Measurements from ENCODE around the gene BPIFB1.

BPIFB1 gene

DNA sequence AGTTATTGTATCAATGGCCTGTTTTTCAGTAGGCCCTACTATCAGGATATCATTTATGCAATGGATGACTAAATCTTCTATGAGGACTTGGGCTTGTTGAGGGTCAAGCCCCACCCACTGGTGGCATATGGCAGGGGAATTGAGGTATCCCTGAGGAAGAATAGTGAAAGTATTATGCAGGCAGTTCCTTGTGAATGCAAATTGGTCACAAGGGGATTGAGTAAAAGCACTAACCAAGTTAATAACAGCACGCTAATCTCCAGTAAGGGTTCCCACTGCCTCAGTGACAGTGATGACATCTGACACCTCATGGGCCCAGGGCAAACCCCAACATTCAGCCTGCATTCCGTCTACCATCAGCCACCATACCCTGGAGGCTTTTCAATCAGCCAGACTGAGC, 32.3 kb upstream of the BPIFB1 start:
- no peaks in the 10 kb centered on the region for H3K36me3 ChIP-seq (ENCODE audit: control insufficient read depth, insufficient read depth, low read length)
- no peak overlapping the region for H3K9ac ChIP-seq (ENCODE audit: low read length)
- H3K27me3 ChIP-seq (ENCODE audit: control insufficient read depth, insufficient read depth, low read length): no peaks in the 10 kb centered on the region
- no peak overlapping the region for H3K4me3 ChIP-seq (ENCODE audit: low read length)
- no peaks in the 10 kb centered on the region for H3K9me3 ChIP-seq (ENCODE audit: control insufficient read depth, low read length)
- no peaks in the 10 kb centered on the region for H3K4me1 ChIP-seq (ENCODE audit: control insufficient read depth, insufficient read depth, low read length)

DNA sequence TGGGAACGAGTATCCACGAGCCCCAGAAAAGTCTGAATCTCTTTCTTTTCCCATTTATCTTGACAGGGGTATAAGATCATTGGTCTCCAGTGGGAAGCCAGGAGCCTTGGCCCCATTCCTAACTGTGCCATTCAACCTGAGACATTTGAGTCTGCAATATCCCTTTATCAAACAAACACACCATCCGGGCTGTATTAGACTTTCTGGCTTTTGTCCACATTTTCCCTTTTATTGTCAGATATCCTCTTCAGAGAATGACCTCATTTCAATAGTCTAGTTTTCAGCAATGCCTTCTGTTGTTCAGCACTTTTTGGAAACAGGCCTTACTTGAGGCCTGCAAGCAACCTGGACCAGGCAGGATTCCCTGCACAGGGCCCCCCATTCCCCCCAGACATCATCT, 31.5 kb upstream of the BPIFB1 start:
- Histone ChIP-seq H3K9ac (ENCODE audit: low read length) (no peak overlapping the region), H3K9me3 (ENCODE audit: control insufficient read depth, low read length) (no peaks in the 10 kb centered on the region), H3K4me1 (ENCODE audit: control insufficient read depth, insufficient read depth, low read length) (no peaks in the 10 kb centered on the region), H3K4me3 (ENCODE audit: low read length) (no peak overlapping the region), H3K36me3 (ENCODE audit: control insufficient read depth, insufficient read depth, low read length) (no peaks in the 10 kb centered on the region), H3K27me3 (ENCODE audit: control insufficient read depth, insufficient read depth, low read length) (no peaks in the 10 kb centered on the region)

DNA sequence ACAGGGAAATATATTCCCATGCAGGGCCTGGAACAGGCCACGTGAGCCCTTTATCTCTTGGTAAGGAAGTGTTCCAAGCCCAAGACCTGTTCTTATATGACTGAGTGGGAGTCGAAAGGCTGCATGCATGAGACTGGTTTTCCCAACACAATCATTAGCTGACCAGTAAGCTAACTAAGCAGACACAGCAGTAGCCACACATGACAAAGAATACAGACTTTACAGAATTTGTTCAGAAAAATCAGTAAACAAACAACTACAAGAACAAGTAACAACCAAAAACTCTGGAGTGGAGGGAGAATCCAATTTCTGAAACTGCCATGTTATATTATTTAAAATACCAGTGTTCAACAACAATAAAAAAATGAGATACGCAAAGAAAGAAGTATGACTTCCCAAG, 30.6 kb upstream of the BPIFB1 start:
- Histone ChIP-seq H3K36me3 (ENCODE audit: control insufficient read depth, insufficient read depth, low read length) (no peaks in the 10 kb centered on the region), H3K4me3 (ENCODE audit: low read length) (no peak overlapping the region), H3K4me1 (ENCODE audit: control insufficient read depth, insufficient read depth, low read length) (no peaks in the 10 kb centered on the region), H3K9ac (ENCODE audit: low read length) (no peak overlapping the region), H3K27me3 (ENCODE audit: control insufficient read depth, insufficient read depth, low read length) (no peaks in the 10 kb centered on the region), H3K9me3 (ENCODE audit: control insufficient read depth, low read length) (no peaks in the 10 kb centered on the region)

DNA sequence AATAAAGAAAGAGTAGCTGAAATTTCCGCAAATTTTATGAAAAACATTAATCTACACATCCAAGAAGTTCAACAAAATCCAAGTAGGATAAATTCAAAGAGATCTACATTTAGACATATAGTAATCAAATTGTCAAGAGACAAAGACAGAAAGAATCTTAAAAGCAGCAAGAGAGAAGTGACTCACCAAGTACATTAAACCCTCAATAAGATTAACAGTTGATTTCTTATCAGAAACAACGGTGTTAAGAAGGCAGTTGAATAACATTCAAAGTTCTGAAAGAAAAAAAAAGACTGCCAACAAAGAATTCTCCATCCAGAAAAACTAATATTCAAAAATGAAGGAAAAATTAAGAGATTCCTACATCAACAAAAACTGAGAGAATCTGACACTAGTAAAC, 28.0 kb upstream of the BPIFB1 start:
- no peaks in the 10 kb centered on the region for H3K27me3 ChIP-seq (ENCODE audit: control insufficient read depth, insufficient read depth, low read length)

DNA sequence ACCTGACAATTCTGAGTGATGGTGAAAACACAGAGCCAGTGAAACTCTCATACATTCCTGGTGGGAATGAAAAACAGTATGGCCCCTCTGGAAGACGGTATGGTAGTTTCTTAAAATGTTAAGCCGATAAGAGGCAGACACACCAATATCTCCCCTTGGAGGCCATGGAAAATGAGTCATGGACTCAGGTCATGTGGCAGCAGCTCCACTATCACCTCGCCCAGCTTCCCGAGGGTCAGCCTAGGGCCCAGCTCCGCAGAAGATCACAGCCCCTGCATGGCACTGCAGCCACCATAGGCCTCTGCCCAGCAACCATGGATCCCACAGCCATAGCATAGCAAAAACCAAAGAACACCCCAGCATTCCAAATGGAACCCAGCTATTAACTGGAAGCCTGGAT, 25.8 kb upstream of the BPIFB1 start:
- Histone ChIP-seq H3K36me3 (ENCODE audit: control insufficient read depth, insufficient read depth, low read length) (no peaks in the 10 kb centered on the region), H3K9ac (ENCODE audit: low read length) (no peak overlapping the region), H3K27me3 (ENCODE audit: control insufficient read depth, insufficient read depth, low read length) (no peaks in the 10 kb centered on the region), H3K9me3 (ENCODE audit: control insufficient read depth, low read length) (no peaks in the 10 kb centered on the region), H3K4me1 (ENCODE audit: control insufficient read depth, insufficient read depth, low read length) (no peaks in the 10 kb centered on the region), H3K4me3 (ENCODE audit: low read length) (no peak overlapping the region)

More for the DNA sequence above, 28.0 kb upstream of the BPIFB1 start:
- Histone ChIP-seq H3K4me3 (ENCODE audit: low read length) (no peak overlapping the region), H3K9ac (ENCODE audit: low read length) (no peak overlapping the region), H3K36me3 (ENCODE audit: control insufficient read depth, insufficient read depth, low read length) (no peaks in the 10 kb centered on the region), H3K9me3 (ENCODE audit: control insufficient read depth, low read length) (no peaks in the 10 kb centered on the region), H3K4me1 (ENCODE audit: control insufficient read depth, insufficient read depth, low read length) (no peaks in the 10 kb centered on the region)

DNA sequence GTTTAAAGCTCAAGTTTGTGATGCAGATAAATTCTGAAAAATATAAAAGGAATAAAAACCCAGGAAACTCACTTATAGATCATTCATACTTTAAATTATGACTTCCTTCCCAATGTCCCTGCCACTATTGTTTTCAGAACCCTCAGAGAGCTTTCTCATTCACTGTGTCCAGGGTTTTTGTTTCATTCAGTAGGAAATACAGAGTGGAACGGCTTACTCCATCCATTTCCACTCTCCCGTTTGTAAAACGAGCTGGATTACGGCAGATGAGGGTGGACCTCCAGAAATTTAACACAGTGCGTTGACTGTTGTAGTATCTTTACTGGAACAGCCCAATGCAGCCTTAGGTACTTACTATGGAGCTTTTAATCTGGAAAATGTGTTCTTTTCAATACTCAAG, 23.6 kb upstream of the BPIFB1 start:
- no peak overlapping the region for H3K9ac ChIP-seq (ENCODE audit: low read length)
- H3K4me3 ChIP-seq (ENCODE audit: low read length): no peak overlapping the region
- no peaks in the 10 kb centered on the region for H3K4me1 ChIP-seq (ENCODE audit: control insufficient read depth, insufficient read depth, low read length)
- H3K27me3 ChIP-seq (ENCODE audit: control insufficient read depth, insufficient read depth, low read length): no peaks in the 10 kb centered on the region
- no peaks in the 10 kb centered on the region for H3K36me3 ChIP-seq (ENCODE audit: control insufficient read depth, insufficient read depth, low read length)
- no peaks in the 10 kb centered on the region for H3K9me3 ChIP-seq (ENCODE audit: control insufficient read depth, low read length)

DNA sequence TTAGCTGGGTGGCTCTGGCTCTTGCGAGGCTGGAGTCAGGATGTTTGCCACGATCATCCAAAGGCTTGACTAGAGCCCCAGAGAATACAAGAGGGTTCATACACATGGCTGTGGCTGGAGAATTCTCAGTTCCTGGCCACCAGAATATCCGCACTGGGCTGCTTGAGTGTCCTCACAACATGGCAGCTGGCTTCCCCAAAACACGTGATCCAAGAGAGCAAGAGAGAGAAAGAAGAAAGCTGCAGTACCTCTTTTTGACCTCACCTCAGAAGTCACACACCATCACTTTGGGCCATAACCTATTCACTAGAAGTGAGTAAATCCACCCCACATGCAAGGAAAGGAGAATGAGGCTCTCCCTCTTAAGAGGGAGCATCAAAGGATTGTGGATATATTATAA, 21.5 kb upstream of the BPIFB1 start:
- H3K4me1 ChIP-seq (ENCODE audit: control insufficient read depth, insufficient read depth, low read length): no peaks in the 10 kb centered on the region
- no peak overlapping the region for H3K9ac ChIP-seq (ENCODE audit: low read length)
- H3K4me3 ChIP-seq (ENCODE audit: low read length): no peak overlapping the region
- no peaks in the 10 kb centered on the region for H3K36me3 ChIP-seq (ENCODE audit: control insufficient read depth, insufficient read depth, low read length)
- H3K9me3 ChIP-seq (ENCODE audit: control insufficient read depth, low read length): no peaks in the 10 kb centered on the region
- no peaks in the 10 kb centered on the region for H3K27me3 ChIP-seq (ENCODE audit: control insufficient read depth, insufficient read depth, low read length)

DNA sequence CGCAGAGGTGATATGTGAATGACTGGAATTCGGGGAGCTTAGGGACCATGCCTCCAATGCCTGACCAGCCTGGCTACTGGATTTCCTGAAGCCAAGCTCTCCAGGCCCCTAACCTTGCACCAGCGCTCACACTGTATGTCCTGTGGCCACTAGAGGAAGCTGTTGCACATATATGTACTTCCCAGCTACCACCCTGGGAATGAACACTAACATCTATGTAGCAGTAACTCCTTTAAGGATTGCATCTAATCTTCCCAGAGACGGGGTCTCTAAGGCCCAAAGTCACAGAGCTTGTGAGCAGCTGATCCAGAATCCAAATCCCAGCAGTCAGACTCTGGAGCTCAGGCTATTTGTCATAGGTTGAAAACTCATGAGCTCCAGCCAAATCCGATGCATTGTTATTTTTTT, 20.4 kb upstream of the BPIFB1 start:
- H3K9ac ChIP-seq (ENCODE audit: low read length): no peak overlapping the region
- H3K4me1 ChIP-seq (ENCODE audit: control insufficient read depth, insufficient read depth, low read length): no peaks in the 10 kb centered on the region
- H3K4me3 ChIP-seq (ENCODE audit: low read length): no peak overlapping the region
- H3K36me3 ChIP-seq (ENCODE audit: control insufficient read depth, insufficient read depth, low read length): no peaks in the 10 kb centered on the region
- H3K27me3 ChIP-seq (ENCODE audit: control insufficient read depth, insufficient read depth, low read length): no peaks in the 10 kb centered on the region
- H3K9me3 ChIP-seq (ENCODE audit: control insufficient read depth, low read length): no peaks in the 10 kb centered on the region

DNA sequence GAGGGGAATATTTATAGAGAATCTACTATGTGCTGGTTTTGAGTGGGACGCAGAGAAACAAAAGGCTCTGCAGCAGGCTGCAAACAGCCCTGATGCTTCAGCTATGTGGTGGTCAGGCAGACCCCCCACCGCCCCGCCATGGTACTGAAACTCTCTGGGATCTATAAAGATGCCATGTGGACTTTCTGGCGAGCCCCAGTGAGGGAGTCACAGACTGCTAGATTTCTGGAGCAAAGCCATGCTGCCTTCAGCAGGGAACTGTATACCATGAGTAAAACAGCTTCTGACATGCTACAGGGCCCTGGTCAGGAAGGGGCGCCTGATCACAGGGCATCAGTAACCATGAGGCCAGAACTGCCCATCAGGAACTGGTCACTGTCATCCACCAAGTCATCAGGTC, 19.2 kb upstream of the BPIFB1 start:
- H3K9ac ChIP-seq (ENCODE audit: low read length): no peak overlapping the region
- H3K27me3 ChIP-seq (ENCODE audit: control insufficient read depth, insufficient read depth, low read length): no peaks in the 10 kb centered on the region

DNA sequence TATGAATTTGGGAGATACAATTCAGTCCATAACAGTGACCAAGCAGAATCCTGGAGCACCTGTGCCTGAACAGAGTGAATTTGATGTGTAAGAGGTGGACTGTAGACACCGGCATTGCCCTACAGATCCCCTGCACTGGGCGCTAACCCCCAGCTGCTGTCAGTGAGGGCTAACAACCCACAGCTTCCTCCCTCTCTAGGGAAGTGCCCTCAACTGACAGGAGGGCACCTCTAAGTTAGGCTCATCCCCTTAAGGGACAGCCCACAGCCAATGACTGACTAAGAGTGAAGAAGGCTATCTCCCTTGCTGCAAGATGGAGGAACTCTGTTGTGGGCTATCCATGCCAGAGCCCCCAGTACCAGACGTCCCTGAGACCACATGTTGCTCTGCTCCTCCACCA, 15.3 kb upstream of the BPIFB1 start:
- Histone ChIP-seq H3K4me3 (ENCODE audit: low read length) (no peak overlapping the region), H3K36me3 (ENCODE audit: control insufficient read depth, insufficient read depth, low read length) (no peaks in the 10 kb centered on the region), H3K9ac (ENCODE audit: low read length) (no peak overlapping the region), H3K9me3 (ENCODE audit: control insufficient read depth, low read length) (no peaks in the 10 kb centered on the region), H3K4me1 (ENCODE audit: control insufficient read depth, insufficient read depth, low read length) (peaks cover 17% of the 10 kb centered on the region), H3K27me3 (ENCODE audit: control insufficient read depth, insufficient read depth, low read length) (no peaks in the 10 kb centered on the region)

More for the DNA sequence above, 19.2 kb upstream of the BPIFB1 start:
- no peaks in the 10 kb centered on the region for H3K9me3 ChIP-seq (ENCODE audit: control insufficient read depth, low read length)
- H3K4me1 ChIP-seq (ENCODE audit: control insufficient read depth, insufficient read depth, low read length): peaks cover under 1% of the 10 kb centered on the region
- no peak overlapping the region for H3K4me3 ChIP-seq (ENCODE audit: low read length)
- H3K36me3 ChIP-seq (ENCODE audit: control insufficient read depth, insufficient read depth, low read length): no peaks in the 10 kb centered on the region

DNA sequence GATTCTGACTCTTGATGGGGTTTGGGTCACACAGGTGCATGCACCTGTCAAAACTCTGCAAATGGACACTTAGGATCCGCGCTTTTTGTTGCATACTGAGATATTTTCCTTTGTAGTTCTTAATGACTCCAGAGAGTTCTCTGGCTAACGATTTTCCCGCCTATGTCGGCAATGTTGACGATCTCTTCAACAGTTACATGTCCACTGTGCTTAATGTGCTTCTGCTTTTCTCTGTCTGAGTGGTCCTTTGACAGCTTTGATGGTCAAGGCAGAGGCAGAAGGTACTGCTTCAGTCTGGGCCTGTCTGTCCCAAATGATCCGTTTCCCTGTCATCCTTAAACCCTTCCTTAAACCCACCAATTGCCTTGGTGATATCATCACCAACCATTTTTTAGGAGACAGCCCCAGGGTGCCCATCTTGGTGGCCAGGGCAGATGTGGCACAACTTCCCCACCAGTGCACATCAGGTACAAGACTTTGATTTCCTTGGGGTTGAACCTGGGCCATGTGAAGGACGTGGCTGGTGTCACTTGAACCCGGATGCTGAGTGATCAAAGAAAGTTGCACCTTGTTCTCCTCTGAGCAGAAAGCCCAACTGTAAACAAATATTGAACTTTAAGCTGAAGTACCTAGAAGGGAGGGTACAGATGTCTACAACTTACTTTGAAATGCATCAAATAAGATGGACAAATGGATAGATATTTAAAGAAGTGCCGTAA, 10.7 kb upstream of the BPIFB1 start:
- Histone ChIP-seq H3K9ac (ENCODE audit: low read length) (no peak overlapping the region), H3K27me3 (ENCODE audit: control insufficient read depth, insufficient read depth, low read length) (no peaks in the 10 kb centered on the region), H3K4me1 (ENCODE audit: control insufficient read depth, insufficient read depth, low read length) (peaks cover 43% of the 10 kb centered on the region), H3K36me3 (ENCODE audit: control insufficient read depth, insufficient read depth, low read length) (no peaks in the 10 kb centered on the region), H3K4me3 (ENCODE audit: low read length) (no peak overlapping the region), H3K9me3 (ENCODE audit: control insufficient read depth, low read length) (no peaks in the 10 kb centered on the region)

DNA sequence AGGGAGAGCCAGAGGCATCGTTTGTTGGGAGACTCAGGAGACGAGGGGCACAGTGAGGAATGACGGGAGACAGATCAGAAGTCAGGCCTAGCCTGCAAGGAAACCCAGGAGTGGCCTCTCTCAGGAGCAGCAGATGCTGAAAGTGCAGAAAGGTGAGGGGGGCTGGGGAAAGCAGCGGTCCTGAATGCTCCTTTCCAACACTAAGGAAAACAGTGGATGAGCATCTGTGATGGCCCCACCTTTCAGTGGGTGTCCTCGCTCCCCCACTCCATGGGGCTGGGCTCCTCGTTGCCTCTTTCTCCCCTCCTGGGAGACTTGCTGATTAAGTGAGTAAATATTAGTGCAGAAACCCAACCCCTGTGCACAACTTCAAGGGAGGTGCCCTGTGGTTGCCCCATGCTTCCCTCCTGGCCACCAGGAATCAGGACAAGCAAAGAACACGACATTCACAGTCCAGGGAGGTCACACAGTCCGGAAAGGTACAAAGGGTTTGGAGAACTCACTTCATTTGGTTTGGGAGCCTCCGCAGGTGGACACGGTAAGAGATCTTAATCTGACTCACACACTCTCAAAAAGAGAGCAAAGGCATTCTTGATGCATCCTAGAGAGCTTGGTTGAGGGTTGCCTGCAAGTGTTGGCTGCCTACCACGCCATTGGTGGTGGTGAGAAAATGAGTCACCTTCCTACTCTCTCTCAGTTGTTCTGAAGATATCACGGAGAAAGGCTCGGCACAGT, 9.7 kb upstream of the BPIFB1 start:
- no peaks in the 10 kb centered on the region for H3K27me3 ChIP-seq (ENCODE audit: control insufficient read depth, insufficient read depth, low read length)
- peaks cover 53% of the 10 kb centered on the region for H3K4me1 ChIP-seq (ENCODE audit: control insufficient read depth, insufficient read depth, low read length)
- no peaks in the 10 kb centered on the region for H3K9me3 ChIP-seq (ENCODE audit: control insufficient read depth, low read length)
- no peak overlapping the region for H3K4me3 ChIP-seq (ENCODE audit: low read length)
- no peaks in the 10 kb centered on the region for H3K36me3 ChIP-seq (ENCODE audit: control insufficient read depth, insufficient read depth, low read length)
- H3K9ac ChIP-seq (ENCODE audit: low read length): peak overlapping the region; percentile 20

Measured in mucosa of stomach (tissue), 1 donor.